ENCODE data around the gene CLIP2.
"Not testable (repeated sequence)": the region's sequence is repeated elsewhere in the genome, so short reads cannot be mapped to it uniquely, and the experiment has no call there.

Gene CLIP2

DNA sequence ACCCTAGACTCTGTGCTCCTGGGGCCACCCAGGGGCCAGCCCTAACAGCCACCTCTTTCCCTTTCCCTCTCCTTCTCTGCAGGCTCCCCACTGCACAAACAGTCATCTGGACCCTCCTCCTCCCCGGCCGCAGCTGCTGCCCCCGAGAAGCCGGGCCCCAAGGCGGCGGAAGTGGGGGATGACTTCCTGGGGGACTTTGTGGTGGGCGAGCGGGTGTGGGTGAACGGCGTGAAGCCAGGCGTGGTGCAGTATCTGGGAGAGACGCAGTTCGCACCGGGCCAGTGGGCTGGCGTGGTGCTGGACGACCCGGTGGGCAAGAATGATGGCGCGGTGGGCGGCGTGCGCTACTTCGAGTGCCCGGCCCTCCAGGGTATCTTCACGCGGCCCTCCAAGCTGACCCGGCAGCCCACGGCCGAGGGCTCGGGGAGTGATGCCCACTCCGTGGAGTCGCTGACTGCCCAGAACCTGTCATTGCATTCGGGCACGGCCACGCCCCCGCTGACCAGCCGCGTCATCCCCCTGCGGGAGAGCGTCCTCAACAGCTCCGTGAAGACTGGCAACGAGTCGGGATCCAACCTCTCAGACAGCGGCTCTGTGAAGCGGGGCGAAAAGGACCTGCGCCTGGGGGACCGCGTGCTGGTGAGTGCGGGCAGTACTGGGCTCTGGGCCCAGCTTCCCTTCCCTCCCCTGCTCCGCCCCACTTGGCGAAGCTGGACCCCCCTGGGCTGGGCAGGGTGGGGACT lies 49.3 kb downstream of the CLIP2 start:
- no peak for DNase-seq

DNA sequence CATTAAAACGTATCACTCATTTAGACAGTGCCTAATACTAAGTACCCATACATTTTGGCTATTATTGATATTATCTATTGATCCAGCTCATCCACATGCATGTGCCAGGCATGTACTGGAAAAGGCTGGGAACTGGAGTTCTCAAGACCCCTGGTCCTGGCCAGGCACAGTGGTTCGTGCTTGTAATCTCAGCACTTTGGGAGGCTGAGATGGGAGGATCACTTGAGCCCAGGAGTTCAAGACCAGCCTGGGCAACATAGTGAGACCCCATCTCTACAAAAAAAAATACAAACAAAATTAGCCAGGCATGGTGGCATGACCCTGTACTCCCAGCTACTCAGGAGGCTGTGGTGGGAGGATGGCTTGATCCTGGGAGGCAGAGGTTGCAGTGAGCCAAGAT lies 50.4 kb downstream of the CLIP2 start:
- not testable (repeated sequence) for DNase-seq

DNA sequence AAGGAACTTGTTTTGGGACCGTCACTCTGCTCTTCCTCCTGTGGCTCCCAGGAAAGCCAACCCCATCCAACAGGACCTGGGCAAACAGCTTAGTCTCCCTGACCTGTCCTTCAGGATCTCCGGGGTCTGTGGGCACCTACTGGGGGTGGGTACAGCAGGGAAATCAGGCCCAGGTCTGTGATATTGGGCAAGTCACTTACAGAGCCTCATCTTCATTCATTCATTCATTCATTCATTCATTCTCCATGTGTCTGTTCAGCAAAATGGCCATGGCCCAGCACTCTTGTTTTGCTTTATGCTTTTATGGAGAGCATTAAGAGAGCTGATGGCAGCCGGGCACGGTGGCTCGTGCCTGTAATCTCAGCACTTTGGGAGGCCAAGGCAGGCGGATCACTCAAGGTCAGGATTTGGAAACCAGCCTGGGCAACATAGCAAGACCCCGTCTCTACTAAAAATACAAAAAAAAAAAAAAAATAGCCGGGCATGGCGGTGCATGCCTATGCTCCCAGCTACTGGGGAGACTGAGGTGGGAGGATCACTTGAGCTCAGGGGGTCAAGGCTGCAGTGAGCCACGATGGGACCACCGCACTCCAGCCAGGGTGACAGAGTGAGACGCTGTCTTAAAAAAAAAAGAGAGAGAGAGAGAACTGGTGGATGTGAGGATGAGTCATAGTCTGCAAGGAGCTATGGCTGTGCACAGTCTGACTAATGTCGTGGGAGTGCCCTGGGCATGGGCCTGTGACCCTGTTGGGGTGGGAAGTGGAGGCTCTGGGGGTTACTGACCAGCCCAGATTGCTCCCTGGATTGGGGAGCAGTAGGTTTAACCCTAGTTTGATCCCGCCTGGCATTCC lies 54.3 kb downstream of the CLIP2 start:
- DNase-seq, result no peak

DNA sequence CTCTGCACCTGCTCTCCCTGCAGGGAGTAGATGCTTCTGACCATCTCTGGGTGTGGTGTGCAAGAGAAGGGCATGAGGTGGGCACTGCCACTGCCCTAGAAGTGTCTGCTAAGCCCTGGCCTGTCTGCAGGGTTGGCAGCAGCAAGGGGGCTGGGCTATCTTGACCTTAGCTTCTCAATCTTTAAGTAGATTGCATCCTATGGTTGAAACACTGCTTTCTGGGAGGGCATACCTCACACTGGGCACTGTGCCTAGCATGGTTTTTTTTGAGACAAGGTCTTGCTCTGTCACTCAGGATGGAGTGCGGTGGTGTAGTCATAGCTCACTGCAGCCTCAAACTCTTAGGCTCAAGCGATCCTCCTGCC lies 54.9 kb downstream of the CLIP2 start:
- no peak for DNase-seq

DNA sequence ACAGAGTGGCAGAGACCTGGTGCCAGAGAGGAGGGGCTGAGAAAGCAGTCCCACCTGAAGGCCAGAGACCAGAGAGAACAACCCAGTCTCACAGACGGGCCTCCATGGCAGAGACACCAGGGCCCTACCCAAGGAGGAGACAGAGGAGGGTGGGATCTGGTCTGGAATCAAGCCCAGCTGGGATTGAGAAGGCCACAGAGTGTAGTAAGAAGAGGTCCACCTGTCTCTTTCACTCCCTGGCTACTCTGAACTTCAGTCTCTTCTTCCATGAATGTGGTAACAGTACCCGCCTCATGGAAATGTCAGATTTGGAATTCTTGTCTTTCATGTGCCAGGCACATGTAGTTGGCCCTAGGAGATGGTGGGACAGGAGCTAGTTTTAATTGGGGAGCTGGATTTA lies 55.6 kb downstream of the CLIP2 start:
- no peak for DNase-seq

DNA sequence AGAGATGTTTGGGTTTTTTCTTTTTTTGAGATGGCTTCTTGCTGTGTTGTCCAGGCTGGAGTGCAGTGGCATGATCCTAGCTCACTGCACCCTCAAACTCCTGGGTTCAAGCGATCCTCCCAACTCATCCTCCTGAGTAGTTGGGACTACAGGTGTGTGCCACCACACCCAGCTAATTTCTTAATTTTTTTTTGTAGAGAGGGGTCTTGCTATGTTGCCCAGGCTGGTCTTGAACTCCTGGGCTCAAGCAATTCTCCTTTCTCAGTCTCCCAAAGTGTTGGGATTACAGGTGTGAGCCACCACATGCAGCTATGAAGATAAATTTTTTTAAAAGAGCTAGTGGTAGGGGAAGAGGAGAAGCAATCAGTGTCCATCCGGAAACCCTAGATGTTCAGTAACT lies 56.8 kb downstream of the CLIP2 start:
- no peak for DNase-seq

DNA sequence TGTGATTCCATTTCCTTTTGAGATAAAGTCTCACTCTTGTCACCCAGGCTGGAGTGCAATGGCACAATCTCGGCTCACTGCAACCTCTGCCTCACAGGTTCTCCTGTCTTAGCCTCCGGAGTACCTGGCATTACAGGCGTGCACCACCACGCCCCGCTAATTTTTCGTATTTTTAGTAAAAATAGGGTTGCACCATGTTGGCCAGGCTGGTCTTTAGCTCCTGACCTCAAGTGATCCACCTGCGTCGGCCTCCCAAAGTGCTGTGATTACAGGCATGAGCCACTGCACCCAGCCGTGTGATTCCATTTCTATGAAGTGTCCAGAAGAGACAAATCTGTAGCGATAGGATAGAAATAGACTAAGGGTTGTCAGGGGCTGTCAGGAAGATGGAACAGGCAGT lies 60.4 kb downstream of the CLIP2 start:
- DNase-seq, result no peak

DNA sequence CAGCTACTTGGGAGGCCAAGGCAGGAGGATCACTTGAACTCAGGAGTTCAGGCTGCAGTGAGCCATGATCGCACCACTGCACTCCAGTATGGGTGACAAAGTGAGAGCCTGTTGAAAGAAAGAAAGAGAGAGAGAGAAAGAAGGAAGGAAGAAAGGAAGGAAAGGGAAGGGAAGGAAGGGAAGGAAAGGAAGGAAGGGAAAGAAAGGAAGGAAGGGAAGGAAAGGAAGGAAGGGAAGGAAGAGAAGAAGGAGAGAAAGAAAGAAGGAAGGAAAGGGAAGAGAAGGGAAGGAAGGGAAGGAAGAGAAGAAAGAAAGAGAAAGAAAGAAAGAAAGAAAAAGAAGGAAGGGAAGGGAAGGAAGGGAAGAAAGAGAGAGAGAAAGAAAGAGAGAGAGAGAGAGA lies 61.5 kb downstream of the CLIP2 start:
- no peak for DNase-seq

DNA sequence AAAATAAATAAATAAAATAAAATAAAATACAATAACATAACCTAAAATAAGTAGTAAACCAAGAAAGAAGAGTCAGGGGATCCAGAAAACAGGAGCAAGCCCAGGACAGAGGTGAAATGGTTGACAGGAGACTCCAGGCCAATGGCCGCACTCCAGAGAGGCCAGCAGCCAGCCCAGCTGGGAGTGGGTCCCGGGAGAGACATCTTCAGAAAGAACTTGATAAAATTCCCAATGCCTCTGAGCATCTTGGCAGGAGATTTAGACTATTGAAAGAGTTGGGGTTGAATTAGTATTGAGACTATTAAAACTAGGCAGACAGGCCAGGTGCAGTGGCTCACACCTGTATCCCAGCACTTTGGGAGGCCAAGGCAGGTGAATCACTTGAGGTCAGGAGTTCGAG lies 62.6 kb downstream of the CLIP2 start:
- no peak for DNase-seq

DNA sequence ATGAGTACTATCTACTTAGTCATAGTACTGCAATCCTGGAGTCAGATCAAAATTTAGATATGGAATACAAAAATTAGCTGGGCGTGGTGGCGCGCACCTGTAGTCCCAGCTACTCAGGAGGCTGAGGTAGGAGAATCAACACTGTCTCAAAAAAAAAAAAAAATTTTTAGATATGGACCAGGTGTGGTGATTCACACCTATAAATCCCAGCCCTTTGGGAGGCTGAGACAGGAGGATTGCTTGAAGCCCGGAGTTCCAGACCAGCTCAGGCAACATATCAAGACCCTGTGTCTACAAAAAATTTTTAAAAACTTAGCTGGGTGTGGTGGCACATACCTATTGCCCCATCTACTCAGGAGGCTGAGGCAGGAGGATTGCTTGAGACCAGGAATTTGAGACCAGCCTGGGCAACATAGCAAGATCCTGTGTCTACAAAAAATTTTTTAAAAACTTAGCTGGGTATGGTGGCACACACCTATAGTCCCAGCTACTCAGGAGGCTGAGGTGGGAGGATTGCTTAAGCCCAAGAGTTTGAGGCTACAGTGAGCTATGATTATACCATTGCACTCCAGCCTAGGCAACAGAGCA lies 63.4 kb downstream of the CLIP2 start:
- DNase-seq, result not testable (repeated sequence)

DNA sequence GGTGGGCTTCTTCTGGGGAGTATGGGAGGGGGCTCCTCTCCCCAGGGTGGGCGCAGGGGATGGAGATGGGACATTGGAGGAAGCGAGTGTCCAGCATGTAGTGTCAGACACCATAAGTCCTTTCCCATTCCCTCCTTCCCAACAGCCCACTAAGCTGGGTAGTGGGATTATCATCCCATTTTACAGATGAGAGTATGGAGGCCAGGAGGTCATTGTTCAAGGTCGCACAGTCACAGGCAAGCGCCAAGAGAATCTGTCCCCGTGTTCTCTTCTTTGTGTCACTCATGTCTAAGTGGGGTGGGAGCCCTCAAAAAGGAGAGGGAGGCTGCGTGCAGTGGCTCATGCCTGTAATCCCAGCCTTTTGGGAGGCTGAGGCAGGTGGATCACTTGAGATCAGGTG lies 64.8 kb downstream of the CLIP2 start:
- no peak for DNase-seq

DNA sequence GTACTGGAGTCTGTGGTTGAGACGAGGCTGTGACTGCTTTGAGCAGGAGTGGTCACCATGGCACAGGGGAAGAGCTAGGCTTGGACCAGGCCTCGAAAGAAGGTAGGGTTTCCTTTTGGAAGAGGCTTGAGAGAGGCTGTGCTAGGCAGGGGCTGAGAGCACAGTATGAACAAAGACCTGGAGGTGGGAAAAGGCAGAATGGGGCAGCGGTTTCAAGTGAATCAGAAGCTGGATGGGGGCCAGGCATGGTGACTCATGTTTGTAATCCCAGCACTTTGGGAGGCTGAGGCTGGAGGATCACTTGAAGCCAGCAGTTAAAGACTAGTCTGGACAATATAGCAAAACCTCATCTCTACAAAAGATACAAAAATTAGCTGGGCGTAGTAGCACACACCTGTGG lies 65.9 kb downstream of the CLIP2 start:
- DNase-seq, result no peak

DNA sequence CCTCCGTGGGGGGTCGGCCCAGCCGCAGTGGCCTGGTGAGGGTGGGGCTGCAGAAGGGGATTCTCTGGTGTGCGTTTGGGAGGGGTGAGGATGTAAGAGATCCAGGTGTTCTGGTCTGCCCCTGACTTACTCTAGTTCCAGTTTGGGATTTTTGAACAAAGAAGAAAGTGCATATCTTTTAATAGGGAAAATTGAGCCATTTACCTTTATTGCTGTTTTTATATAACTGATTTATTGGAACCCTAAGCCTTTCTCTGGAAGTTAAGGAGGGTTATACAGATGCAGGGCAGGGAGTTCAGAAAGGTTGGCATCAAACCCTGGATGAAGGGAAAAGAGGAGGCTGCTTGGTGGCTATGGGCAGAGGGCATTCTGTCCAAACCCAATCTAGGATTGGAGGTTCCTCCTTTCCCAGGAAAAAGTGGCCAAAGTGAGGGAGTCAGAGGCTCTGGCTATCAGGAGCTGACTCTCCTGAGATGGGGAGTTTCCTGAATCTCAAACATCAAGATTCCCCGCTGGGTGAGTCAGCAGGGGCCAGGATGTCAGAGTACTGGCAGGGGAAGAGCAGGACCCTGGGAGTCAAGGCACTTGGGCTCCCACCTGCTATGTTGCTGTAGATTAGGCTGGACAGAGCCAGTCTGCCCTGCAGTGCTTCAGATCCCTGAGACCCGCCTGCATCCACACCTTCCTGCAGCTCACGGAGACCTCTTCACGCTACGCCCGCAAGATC lies 67.5 kb downstream of the CLIP2 start:
- no peak for DNase-seq

DNA sequence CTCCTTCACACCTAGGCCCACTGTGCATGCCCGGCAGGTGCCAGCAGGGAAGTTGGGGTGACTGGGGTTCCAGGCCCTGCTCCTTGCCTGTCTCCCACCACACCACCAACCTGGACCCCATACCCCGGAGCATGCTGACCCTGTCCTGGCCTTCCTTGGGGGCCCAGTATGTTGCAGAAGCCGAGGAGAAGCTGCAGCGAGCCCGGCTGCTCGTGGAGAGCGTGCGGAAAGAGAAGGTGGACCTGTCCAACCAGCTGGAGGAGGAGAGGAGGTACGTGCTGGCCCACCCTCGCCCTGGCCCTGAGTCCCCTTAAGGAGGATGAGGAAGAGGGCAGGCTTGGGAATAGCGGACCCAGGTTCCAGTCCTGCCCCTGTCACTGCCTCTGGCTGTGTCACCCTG lies 70.8 kb downstream of the CLIP2 start:
- DNase-seq, result no peak

DNA sequence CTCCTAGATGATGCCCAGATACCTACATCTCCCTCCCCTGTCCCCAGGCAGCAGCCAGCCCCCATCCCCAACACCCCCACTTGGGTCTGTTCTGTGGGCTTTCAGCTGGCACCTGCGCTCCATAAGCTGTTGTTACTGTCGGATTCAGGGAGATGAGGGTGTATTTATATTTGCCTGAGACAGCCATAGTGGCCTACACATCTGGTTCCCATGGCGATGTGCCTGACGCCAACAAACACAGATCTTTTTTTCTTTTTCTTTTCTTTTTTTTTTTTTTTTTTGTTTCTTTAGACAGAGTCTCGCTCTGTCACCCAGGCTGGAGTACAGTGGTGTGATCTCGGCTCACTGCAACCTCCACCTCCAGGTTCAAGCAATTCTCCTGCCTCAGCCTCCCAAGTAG lies 73.1 kb downstream of the CLIP2 start:
- no peak for DNase-seq

DNA sequence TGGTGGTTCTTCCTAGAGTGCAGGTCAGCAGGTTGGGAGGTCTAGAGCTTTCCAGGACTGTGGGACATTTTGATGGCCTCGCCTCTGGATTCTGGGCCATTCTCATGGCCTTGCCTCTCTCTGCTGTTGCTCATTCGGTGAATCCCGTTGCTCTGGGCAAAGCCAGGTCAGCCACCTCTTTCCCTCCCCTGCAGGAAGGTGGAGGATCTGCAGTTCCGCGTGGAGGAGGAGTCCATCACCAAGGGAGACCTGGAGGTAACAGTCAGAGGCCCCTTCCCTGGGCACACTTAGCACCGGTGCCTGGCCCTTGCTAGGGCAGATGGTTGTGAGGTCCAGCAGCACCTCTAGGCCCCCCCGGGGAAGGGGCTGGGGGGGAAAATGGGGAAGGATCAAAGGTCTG lies 74.9 kb downstream of the CLIP2 start:
- DNase-seq, result no peak

DNA sequence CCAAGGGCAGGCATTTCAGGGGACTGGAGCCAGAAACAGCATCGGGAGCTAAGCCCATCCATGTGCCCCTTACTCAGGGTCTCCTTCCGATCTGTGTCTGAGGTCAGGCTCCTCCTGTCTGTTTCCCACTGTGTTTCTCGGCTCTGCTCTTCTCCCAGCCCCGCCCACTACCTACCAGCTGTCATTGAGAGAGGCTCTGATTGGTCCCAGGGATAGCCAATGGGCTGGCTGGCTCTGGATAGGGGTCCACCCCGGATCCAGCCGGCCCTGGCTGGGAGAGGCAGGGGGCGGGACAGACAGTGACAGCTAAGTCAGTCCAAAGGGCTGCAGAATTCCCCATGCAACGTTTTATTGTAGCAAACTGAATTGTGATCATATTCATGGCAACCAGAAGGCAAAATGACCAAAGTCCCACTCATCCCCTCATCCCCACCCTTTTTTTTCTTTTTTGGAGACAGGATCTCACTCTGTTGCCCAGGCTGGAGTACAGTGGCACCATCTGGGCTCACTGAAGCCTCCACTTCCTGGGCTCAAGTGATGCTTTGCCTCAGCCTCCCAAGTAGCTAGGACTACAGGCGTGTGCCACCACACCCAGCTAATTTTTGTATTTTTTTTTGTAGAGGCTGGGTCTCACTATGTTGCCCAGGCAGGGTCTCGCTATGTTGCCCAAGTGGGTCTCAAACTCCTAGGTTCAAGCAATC lies 76.3 kb downstream of the CLIP2 start:
- no peak for DNase-seq

DNA sequence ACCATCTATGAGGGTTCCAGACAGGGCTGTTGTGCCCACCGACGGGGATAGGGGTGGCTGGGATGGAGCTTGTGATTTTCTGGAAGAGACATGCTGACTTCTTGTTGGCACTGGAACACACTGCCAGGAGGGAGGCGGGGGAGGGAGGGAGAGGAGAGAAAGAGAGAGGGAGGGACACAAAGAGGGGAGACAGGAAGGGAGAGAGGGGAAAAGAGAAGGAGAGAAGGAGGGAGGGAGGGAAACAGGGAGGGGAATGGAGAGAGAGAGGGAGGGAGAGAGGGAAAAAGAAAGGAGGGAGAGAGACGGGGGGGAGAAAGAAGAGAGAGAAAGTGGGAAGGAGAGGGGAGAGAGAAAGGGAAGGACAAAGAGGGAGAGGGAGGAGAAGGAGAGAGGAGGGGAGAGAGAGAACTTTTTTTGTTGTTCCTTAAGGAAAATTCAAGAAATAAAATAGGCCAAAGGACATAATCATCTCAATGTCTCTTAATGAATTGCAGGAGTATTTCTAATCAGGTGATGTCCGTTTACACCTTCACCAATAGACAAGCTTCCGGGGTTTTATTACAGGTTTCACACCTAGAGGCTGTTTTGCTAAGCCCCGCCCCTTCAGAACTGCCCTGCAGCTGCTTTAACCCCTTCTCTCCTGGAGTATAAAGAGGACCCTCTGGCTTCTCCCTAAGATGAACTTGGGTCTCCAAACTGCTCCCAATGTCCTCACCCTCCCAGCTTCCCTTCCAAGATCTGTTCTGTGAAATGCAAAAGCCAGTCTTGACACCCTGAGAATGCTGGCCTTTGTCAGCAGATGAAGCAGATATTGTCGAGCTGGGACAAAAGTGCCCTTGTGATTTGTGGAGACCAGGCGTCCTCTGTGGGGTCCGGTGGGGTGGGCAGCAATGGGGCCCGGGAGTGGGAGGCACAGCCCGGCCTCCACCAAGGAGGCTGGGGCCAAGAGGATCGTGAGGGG lies 82.5 kb downstream of the CLIP2 start:
- DNase-seq, result no peak

DNA sequence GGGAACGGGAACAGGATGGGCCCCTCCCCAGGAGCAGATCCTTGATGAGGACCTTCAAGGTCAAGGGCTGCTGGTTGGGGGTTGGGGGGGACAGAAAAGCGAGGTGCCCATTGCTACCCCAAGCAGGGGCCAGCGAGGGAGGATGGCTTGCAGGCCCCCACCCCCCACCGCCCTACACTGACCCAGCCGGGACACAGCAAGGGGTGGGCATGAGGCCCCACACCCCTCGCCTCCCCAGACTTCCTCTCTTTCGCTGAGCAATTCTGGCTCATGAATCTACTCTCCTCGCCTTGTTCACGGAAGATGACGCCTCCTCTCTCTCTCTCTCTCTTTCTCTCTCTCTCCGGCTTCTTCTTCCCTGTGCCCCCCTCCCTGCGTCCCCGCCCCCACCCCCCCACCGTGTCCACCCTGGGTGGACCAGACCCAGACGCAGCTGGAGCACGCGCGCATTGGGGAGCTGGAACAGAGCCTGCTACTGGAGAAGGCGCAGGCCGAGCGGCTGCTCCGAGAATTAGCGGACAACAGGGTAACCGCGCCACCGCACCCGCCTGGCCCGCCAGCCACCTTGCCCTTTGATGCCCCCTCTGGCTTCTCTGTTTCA lies 83.4 kb downstream of the CLIP2 start:
- no peak for DNase-seq

DNA sequence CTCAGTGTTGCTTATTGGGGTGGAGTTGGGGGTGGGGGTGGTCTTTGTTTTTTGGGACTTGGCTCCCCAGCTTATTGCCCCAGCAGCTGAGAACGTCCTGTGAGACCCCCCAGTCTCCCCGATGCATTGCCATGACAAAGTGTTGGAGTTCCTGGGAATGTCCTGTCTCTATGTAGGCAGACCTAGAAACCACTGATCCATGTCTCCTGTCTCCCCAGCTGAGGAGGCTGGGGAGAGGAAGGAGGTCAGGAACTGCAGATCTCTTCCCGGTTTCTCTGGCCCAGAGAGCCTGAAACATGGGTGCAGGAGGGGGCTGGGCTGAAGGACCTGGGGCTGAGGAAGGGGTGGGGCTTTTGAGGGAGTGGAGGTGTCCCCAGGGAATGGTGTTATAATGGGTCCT lies 84.3 kb downstream of the CLIP2 start:
- DNase-seq, result no peak

DNA sequence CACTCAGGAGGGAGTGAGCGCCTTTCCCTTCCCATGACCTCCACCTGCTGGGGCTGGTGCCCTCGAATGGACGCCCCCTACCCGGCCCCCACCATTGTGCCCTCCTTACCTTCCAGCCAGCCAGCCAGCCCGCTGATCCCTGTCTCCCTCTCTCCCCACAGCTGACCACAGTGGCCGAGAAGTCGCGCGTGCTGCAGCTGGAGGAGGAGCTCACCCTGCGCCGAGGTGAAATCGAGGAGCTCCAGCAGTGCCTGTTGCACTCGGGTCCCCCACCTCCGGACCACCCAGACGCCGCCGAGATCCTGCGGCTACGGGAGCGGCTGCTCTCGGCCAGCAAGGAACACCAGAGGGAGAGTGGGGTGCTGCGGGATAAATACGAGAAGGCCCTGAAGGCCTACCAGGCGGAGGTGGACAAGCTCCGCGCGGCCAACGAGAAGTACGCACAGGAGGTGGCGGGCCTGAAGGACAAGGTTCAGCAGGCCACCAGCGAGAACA lies 86.6 kb downstream of the CLIP2 start:
- DNase-seq, result no peak

Data from activated CD8-positive, alpha-beta memory T cell treated with anti-CD3 and anti-CD28 coated beads for 24 hours (primary cell).